Activated CD8-positive, alpha-beta memory T cell treated with anti-CD3 and anti-CD28 coated beads, Interleukin-2, amount 10 ng/mL, durations not matched to agents 7 days and 5 days (primary cell): ENCODE data around the gene ALG11. TPM values are rescaled to one million over a fixed set of nuclear protein-coding genes. Genes with fewer than 3 reads are reported as not detected.

Experiments used
- ATAC-seq: fragments of 150-1000 bp; cut with Tn5 transposase; one replicate; pipeline ENCODE4 v1.10.0; 2021; ENCODE audit warnings: moderate library complexity
- CTCF ChIA-PET: fragments of 350-600 bp; sonication (Branson Sonifier 250); formaldehyde crosslinking; loops from one replicate; lab custom pipeline; 2021; ENCODE audit warnings: antibody characterized with exemption; lab: Charles Lee
- DNase-seq: peaks from one replicate; pipeline ENCODE4 v3.0.0-alpha.2; 2020
- H3K27ac Mint-ChIP-seq: one replicate; pipeline ENCODE4 v1.8.0; 2021; ENCODE audit warnings: mild to moderate bottlenecking, mixed read lengths
- H3K27me3 Mint-ChIP-seq: one replicate; pipeline ENCODE4 v1.8.0; 2021; ENCODE audit warnings: mixed read lengths
- H3K36me3 Mint-ChIP-seq: one replicate; pipeline ENCODE4 v1.8.0; 2021; ENCODE audit warnings: mild to moderate bottlenecking, mixed read lengths
- H3K4me1 Mint-ChIP-seq: one replicate; pipeline ENCODE4 v1.8.0; 2021; ENCODE audit warnings: mixed read lengths
- H3K4me3 Mint-ChIP-seq: one replicate; pipeline ENCODE4 v1.8.0; 2021; ENCODE audit warnings: mild to moderate bottlenecking, moderate library complexity, mixed read lengths
- H3K9me3 Mint-ChIP-seq: one replicate; pipeline ENCODE4 v1.8.0; 2022; ENCODE audit warnings: low read depth, mixed read lengths
- total RNA-seq, 2 experiments: library from RNA; stranded (reverse); gene quantifications; one replicate each; pipeline ENCODE4 v1.2.3, GENCODE V29; 2021

The ALG11 gene
- total RNA-seq, 2 experiments from 2014 or later: 23.9 to 28.9 TPM

DNA sequence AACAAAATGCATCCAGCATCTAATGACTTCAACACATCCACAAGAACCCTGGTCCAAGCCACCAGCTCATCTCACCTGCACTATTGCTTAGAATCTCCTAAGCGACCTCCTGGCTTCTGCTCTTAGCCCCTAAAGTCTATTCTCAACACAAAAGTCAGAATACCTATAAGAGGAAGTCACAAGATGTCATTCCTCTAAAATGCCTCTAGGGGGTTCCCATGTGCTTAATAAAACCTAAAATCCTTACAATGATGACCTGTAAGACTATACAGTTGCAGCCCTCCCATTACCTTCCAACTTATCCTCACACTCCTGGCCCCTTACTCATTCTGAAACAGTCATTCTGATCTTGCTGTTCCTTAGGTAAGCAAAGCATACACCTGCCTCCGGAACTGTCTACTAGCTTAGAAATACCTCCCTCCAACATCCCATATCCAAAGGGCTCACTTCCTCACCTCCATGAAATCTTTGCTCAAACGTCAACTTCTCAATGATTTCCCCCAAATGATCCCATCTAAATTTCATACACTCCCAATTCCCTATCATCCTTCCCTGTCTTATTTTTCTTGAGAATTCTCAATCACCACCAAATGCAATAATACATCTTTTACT lies 11.0 kb upstream of the ALG11 start:
- DNase-seq: no peak
- H3K27ac Mint-ChIP-seq: no peak overlapping the region
- no peaks in the 10 kb centered on the region for H3K9me3 Mint-ChIP-seq
- peak; percentile 82 for ATAC-seq
- peaks cover under 1% of the 10 kb centered on the region for H3K4me1 Mint-ChIP-seq
- no peaks in the 10 kb centered on the region for H3K36me3 Mint-ChIP-seq
- CTCF ChIA-PET: interaction anchor here (1.2 to 5.3 kb wide), 6 partner anchors 9 to 193 kb away, joined by 3 to 22 read pairs (median 6); partner anchors contain the start of genes ALG11, ATP7B and NEK5
- H3K4me3 Mint-ChIP-seq: no peak overlapping the region
- peaks cover 23% of the 10 kb centered on the region for H3K27me3 Mint-ChIP-seq

DNA sequence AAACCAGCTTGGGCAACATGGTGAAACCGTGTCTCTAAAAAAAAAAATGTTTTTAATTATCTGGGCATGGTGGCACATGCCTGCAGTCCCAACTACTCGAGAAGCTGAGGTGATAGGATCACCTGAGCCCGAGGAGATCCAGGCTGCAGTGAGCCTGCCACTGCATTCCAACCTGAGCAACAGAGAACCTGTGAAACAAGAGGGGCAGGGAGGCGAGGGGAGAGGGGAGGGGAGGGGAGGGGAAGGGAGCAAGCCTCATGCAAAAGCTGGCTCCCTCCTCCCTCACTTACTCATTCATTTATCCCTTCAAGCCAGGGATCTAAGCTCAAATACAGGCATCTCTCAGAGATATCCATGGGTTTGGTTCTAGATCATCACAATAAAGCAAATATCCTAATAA lies 9.8 kb upstream of the ALG11 start:
- DNase-seq: no peak
- Mint-ChIP-seq H3K9me3 (no peaks in the 10 kb centered on the region), H3K4me1 (no peaks in the 10 kb centered on the region), H3K27ac (no peak overlapping the region), H3K4me3 (no peak overlapping the region), H3K27me3 (peaks cover 26% of the 10 kb centered on the region), H3K36me3 (no peaks in the 10 kb centered on the region)
- no peak for ATAC-seq
- CTCF ChIA-PET: interaction anchor here (0.9 to 5.3 kb wide), 4 partner anchors 10 to 126 kb away, joined by 3 to 22 read pairs (median 8); partner anchors contain the start of genes ALG11 and NEK5

DNA sequence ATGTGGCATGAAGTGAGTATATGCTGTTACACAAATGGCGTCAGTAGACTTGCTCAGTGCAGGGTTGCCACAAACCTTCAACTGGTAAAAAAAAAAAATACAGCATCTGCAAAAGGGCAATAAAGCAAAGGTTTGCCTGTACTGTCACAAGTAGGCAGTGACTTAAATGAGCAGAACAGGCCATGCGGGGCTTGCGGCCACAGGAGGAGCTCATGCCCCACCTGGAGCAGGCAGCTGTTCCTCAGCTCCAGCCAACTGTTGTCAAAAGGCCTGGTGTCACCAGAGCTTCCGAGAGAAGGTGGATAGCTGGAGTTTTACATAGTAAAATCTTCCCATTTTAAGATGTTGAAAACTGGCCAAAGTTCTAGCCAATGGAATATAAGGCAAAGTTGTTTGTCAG lies 8.7 kb upstream of the ALG11 start:
- ATAC-seq (no peak), DNase-seq (no peak)
- Mint-ChIP-seq H3K27ac (no peak overlapping the region), H3K27me3 (peaks cover 28% of the 10 kb centered on the region), H3K4me1 (no peaks in the 10 kb centered on the region), H3K4me3 (no peak overlapping the region), H3K9me3 (no peaks in the 10 kb centered on the region), H3K36me3 (no peaks in the 10 kb centered on the region)
- CTCF ChIA-PET: interaction anchor here (2.6 to 5.3 kb wide), 2 partner anchors 11 to 125 kb away, joined by 9 to 22 read pairs; partner anchors contain the start of gene NEK5

DNA sequence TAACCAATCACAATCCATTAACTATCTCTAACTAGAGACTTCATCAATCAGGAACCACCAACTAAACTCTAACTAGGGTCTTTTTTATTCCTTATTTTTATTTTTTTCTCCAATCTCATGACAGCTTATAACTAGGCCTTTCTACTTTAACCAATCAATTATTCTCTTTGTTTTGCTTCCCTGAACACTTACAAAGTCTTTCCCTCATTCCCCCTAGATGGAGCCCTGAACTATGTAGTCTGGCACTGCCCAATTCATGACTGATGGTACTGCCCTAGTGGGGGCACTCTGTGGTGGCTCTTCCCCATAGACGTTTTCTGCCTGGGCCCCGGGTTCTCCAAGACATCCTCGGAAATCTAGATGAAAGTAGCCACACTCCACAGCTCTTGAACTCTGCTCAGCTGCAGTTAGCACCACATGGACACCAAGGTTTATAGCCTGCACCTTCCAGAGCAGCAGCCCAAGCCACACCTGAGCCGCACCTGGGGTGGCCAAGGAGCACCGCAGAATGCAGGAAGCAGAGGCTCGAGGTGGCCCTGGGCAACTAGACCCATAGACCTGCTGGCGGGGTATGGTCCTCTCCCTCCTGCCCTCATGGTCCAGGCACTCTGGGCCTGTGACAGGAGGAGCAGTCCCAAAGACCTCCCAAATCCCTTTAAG lies 7.6 kb upstream of the ALG11 start:
- DNase-seq (no peak), ATAC-seq (no peak)
- H3K27me3 Mint-ChIP-seq: peaks cover 33% of the 10 kb centered on the region
- CTCF ChIA-PET: interaction anchor here (0.8 to 5.3 kb wide), 3 partner anchors 8 to 446 kb away, joined by 3 to 22 read pairs (median 4); partner anchors contain the start of genes NEK5 and VPS36
- H3K36me3 Mint-ChIP-seq: no peaks in the 10 kb centered on the region
- no peaks in the 10 kb centered on the region for H3K4me1 Mint-ChIP-seq
- no peak overlapping the region for H3K4me3 Mint-ChIP-seq
- no peak overlapping the region for H3K27ac Mint-ChIP-seq
- no peaks in the 10 kb centered on the region for H3K9me3 Mint-ChIP-seq

DNA sequence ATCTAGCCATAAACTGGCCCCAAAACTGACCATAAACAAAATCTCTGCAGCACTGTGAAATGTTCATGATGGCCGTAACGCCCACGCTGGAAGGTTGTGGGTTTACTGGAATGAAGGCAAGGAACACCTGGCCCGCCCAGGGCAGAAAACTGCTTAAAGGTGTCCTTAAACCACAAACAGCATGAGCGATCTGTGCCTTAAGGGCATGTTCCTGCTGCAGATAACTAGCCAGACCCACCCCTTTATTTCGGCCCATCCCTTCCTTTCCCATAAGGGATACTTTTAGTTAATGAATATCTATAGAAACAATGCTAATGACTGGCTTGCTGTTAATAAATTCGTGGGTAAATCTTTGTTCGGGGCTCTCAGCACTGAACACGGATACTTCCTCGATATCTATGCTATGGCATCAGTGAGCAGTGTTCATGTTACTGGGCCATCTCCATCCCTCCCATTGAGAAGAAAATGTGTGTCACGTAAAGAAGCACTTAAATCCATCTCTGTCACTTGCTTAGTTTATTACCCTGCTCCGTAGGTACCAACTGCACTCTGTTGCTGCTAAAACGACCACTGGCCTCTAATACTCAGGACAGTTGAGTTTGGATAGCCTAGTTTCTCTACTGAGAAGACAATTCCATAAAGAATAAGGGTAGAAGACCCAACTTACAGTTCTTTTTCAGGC lies 6.2 kb upstream of the ALG11 start:
- no peaks in the 10 kb centered on the region for H3K9me3 Mint-ChIP-seq
- CTCF ChIA-PET: no interaction called here

DNA sequence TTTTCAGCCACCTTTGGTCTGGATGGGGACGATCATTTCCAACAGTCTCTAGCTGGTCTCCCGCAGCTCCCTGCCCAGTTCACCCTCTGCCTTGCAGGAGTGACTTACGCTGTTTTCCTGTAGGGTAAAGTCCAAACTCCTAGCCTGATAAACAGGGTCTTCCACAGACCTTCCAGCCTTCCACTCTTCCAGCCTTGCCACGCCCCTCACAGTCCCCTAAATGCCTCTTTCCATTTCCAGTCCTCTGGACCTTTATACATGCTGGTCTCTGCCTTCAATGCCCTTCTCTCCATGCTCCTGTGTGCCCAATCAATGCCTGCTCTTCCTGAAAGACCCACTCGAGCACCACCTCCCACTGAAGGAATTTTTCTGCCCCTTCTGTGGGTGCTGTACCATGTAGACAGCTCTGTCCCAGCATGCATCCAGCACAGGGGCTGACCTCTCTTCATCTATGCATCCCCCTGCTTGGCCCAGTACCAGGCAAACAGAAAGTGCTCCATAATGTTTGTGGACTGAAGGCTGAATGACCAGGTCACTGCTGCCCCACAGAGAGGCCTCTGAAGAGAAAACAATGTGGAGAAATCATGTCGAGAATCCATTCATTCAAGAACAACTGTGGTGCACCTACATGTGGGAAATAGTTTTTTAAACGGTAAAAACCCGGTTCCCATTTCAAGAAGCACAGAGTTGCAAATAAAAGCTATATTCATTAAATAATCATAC lies 5.5 kb upstream of the ALG11 start:
- Mint-ChIP-seq H3K27ac (no peak overlapping the region), H3K9me3 (no peaks in the 10 kb centered on the region), H3K4me1 (peaks cover 6% of the 10 kb centered on the region), H3K4me3 (no peak overlapping the region), H3K27me3 (peaks cover 39% of the 10 kb centered on the region), H3K36me3 (no peaks in the 10 kb centered on the region)
- no peak for DNase-seq
- CTCF ChIA-PET: no interaction called here
- ATAC-seq: no peak

More for the DNA sequence above, 6.2 kb upstream of the ALG11 start:
- Mint-ChIP-seq H3K36me3 (no peaks in the 10 kb centered on the region), H3K4me3 (no peak overlapping the region), H3K4me1 (peaks cover 3% of the 10 kb centered on the region), H3K27ac (no peak overlapping the region), H3K27me3 (peaks cover 39% of the 10 kb centered on the region)
- DNase-seq (no peak), ATAC-seq (no peak)

DNA sequence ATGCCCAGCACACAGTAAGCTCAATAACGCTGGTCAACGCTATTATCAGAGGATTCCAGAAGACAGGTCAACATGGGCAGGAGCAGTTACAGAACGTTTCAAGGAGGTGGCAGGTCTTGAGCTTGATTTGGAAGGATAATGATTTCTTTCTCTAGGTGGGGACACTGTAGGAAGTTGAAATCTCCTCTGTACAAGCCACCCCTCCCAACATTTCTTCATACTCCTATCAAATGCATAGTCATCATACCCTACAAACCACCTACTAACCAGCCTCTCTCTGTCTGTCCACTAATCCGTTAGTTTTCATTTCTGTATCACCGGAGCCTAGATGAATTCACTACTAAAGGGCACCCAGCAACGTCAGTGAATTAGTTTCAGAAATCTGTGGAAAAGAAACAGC lies 2.3 kb upstream of the ALG11 start:
- DNase-seq: no peak
- Mint-ChIP-seq H3K4me3 (peak overlapping the region; percentile 7), H3K27me3 (peaks cover 39% of the 10 kb centered on the region), H3K9me3 (no peaks in the 10 kb centered on the region), H3K4me1 (peaks cover 10% of the 10 kb centered on the region), H3K36me3 (no peaks in the 10 kb centered on the region), H3K27ac (no peak overlapping the region)
- CTCF ChIA-PET: interaction anchor here (1.1 kb wide), 1 partner anchor 118 kb away, joined by 3 read pairs; no protein-coding TSS in a partner anchor
- no peak for ATAC-seq

DNA sequence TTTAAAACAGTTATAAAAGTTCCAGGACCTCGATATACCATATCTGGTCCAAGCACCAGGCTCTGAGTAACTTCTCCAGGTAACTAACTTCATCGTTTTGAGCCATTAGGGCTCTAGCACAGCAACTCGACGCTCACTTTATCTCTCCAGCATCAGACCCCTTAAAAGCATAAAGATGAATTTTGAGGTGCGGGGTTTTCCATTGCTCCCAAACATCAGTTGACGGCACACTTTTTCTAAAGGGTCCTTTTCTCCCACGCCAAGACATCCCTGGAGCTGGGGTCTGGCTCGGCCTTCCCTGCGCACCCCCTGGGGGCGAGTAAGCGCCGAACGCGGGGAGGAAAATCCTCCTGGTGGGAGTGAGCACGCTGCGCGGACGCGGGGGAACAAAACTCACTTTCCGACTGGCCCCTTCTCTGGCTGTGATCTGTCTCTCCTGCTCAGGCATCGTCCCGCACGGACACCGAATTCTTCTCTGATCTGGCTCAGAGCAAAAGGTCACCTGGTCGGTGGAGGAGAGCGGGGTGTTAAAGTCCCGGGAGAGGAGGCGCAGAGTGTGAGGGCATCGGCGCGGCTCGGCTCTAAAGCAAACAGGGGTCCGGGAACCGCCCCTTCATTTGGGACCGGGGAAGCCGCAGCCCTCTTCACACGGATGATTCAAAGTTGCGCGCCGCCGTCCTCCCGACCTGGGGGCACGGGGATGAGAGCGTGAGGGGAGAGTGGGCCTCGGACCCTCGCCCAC lies 1.1 kb upstream of the ALG11 start, which contains the start of gene ATP7B:
TSS of gene ATP7B (minus strand) at position 561 of the 742 bp plus-strand sequence. CDS start at position 448, 113 bp downstream.
- Mint-ChIP-seq H3K4me1 (peaks cover 16% of the 10 kb centered on the region), H3K27me3 (peaks cover 34% of the 10 kb centered on the region), H3K9me3 (no peaks in the 10 kb centered on the region), H3K36me3 (peaks cover 6% of the 10 kb centered on the region), H3K27ac (peak within 1 kb of the TSS; percentile 92), H3K4me3 (peak within 1 kb of the TSS; percentile 100)
- CTCF ChIA-PET: interaction anchor here (1.9 kb wide), 1 partner anchor 10 kb away, joined by 6 read pairs; no protein-coding TSS in a partner anchor
- DNase-seq: peak; percentile 44
- peak; percentile 6 for ATAC-seq

DNA sequence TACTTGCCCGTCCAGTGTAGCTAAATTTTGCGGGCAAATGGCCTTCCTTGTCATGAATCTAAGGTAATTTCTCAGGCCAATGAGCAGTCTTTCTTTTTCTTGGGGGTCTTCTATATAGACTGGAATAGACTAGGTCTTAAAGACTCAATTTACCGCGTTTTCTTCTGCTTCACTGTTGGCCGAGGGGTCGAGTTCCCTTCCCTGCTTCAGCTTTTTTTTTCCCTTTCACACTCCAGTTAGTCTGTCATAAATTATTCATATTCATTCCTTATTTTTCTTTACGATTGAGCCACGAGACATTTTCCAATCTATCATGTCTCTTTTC lies 276 bp downstream of the ALG11 start:
- DNase-seq: no peak
- Mint-ChIP-seq H3K36me3 (peaks cover 15% of the 10 kb centered on the region), H3K27ac (peak overlapping the region; percentile 92), H3K9me3 (no peaks in the 10 kb centered on the region), H3K4me1 (peaks cover 17% of the 10 kb centered on the region), H3K4me3 (peak overlapping the region; percentile 100), H3K27me3 (peaks cover 30% of the 10 kb centered on the region)
- CTCF ChIA-PET: interaction anchor here (0.7 to 3.9 kb wide), 6 partner anchors 8 to 438 kb away, joined by 3 to 13 read pairs (median 4); partner anchors contain the start of genes NEK5 and VPS36
- ATAC-seq: no peak

DNA sequence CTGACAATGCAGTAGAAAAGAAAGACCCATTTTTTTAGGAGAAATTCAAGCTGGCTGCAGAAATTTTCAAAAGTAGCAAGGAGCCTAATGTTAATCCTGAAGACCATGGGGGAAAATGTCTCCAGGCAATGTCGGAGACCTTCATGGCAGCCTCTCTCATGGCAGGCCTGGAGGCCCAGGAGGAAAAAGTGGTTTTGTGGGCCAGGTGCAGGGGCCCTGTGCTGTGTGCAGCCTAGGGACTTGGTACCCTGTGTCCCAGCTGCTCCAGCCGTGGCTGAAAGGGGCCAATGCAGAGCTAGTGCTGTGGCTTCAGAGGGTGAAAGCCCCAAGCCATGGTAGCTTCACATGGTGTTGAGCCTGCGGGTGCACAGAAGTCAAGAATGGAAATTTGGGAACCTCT lies 4.1 kb downstream of the ALG11 start:
- H3K36me3 Mint-ChIP-seq: peaks cover 35% of the 10 kb centered on the region
- H3K27ac Mint-ChIP-seq: no peak overlapping the region
- H3K4me3 Mint-ChIP-seq: no peak overlapping the region
- ATAC-seq (no peak), DNase-seq (no peak)
- H3K4me1 Mint-ChIP-seq: peaks cover 13% of the 10 kb centered on the region
- no peaks in the 10 kb centered on the region for H3K9me3 Mint-ChIP-seq
- peaks cover under 1% of the 10 kb centered on the region for H3K27me3 Mint-ChIP-seq
- CTCF ChIA-PET: no interaction called here

DNA sequence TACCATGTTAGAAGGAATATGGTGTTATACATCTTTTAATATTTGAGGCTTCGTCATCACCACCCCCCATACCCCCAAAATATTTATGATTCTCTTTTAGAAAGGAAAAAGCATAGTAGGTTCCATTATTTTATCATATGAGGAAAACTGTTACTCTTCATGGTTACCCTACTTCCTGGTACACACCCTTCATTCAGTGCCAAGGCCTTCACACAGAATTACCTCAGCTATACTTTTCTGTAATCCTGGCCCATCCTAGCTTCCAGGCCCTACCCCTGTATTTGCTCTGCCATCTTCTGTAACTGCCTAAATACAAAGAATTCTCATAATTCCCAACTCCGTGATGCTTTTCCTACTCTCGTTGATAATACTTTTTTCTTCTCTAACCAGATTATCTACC lies 8.0 kb downstream of the ALG11 start:
- ATAC-seq (no peak), DNase-seq (no peak)
- Mint-ChIP-seq H3K9me3 (no peaks in the 10 kb centered on the region), H3K27me3 (no peaks in the 10 kb centered on the region), H3K4me3 (no peak overlapping the region), H3K27ac (no peak overlapping the region), H3K4me1 (peaks cover 8% of the 10 kb centered on the region), H3K36me3 (peaks cover 59% of the 10 kb centered on the region)
- CTCF ChIA-PET: interaction anchor here (1.5 kb wide), 1 partner anchor 107 kb away, joined by 4 read pairs; no protein-coding TSS in a partner anchor

DNA sequence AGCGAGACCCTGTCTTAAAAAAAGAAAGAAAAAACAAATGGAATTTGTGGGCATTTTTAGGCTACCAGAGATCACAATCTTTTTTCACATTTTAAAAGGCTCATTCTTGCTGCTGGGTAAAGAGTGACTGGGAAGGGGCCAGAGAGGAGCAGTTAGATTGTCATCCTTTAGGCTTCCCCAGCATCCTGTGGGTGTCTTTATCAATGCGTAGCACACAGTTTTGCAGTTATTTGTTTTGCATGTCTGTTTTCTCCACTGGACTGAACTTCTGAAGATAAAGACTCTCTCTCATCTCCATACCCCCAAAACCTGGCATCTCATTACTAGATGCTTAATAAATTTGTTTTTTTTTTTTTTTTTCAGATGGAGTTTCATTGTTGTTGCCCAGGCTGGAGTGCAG lies 10.2 kb downstream of the ALG11 start:
- Mint-ChIP-seq H3K4me1 (peaks cover 5% of the 10 kb centered on the region), H3K9me3 (peaks cover 3% of the 10 kb centered on the region), H3K27ac (no peak overlapping the region), H3K4me3 (no peak overlapping the region), H3K36me3 (peaks cover 64% of the 10 kb centered on the region), H3K27me3 (no peaks in the 10 kb centered on the region)
- no peak for DNase-seq
- ATAC-seq: no peak
- CTCF ChIA-PET: no interaction called here
